Panc1 (cell line): ENCODE measurements around the gene NUCB2. TPM values are rescaled to one million over a fixed set of nuclear protein-coding genes. Genes with fewer than 3 reads are reported as not detected.

Experiments
- ATAC-seq: fragments of 200-7000 bp; cut with Tn5 transposase; 2 replicates; pipeline ENCODE4 v1.9.1; 2020; ENCODE audit warnings: mild to moderate bottlenecking, moderate library complexity
- BruUV-seq: library from RNA; stranded (reverse); fragments of 400-500 nt; replicated peaks from 2 replicates; lab custom pipeline; 2021; lab: Mats Ljungman, UMichigan
- CTCF ChIA-PET: fragments of 300-600 bp; sonication (Branson Sonifier 250); formaldehyde crosslinking; loops from one replicate; lab custom pipeline; 2022; ENCODE audit warnings: antibody characterized with exemption; lab: Charles Lee
- POLR2A ChIA-PET: fragments of 300-600 bp; sonication (Branson Sonifier 250); formaldehyde crosslinking; loops from one replicate; lab custom pipeline; 2022; ENCODE audit warnings: antibody characterized with exemption; lab: Charles Lee
- DNase-seq: peaks from one replicate; pipeline ENCODE4 v3.0.0-alpha.2; 2010; ENCODE audit warnings: low read depth, low spot score
- H3K27ac ChIP-seq: 2 replicates; pipeline ENCODE4 v1.5.1; 2011; ENCODE audit warnings: mild to moderate bottlenecking, low read length, inconsistent platforms
- H3K27me3 ChIP-seq: fragments of 200-500 bp; sonication (Bioruptor generic); 2 replicates; pipeline ENCODE4 v1.6.0; 2014; ENCODE audit warnings: low read length, inconsistent platforms; ENCODE audit not compliant: control insufficient read depth, insufficient read depth
- H3K36me3 ChIP-seq: fragments of 200-500 bp; sonication (Bioruptor generic); 2 replicates; pipeline ENCODE4 v1.5.1; 2014; ENCODE audit warnings: inconsistent platforms, mild to moderate bottlenecking, low read length, moderate library complexity; ENCODE audit not compliant: control insufficient read depth, insufficient read depth
- H3K4me1 ChIP-seq: 2 replicates; pipeline ENCODE4 v1.5.1; 2011; ENCODE audit warnings: inconsistent platforms, mild to moderate bottlenecking, low read length, moderate library complexity; ENCODE audit not compliant: control insufficient read depth, insufficient read depth
- H3K4me3 ChIP-seq, 2 experiments: 2 replicates each; pipeline ENCODE4 v1.5.1; 2011 to 2012; ENCODE audit warnings: low read depth in 2 of 2, low read length in 2 of 2, mild to moderate bottlenecking in 2 of 2, inconsistent platforms in 1 of 2, moderate library complexity in 1 of 2
- H3K9me3 ChIP-seq: fragments of 200-500 bp; sonication (Bioruptor generic); 2 replicates; pipeline ENCODE4 v1.5.1; 2014; ENCODE audit warnings: low read depth, mild to moderate bottlenecking, inconsistent platforms, low read length, moderate library complexity; ENCODE audit not compliant: control insufficient read depth, insufficient read depth
- CTCF ChIP-seq: fragments of 450-650 bp; IDR thresholded peaks from 2 replicates; pipeline ENCODE4 v1.5.1; 2017; ENCODE audit warnings: mild to moderate bottlenecking
- POLR2AphosphoS5 ChIP-seq: IDR thresholded peaks from 2 replicates; pipeline ENCODE4 v1.6.1; 2012; ENCODE audit warnings: mild to moderate bottlenecking, low read depth, low read length, moderate library complexity
- REST ChIP-seq, 2 experiments: IDR thresholded peaks; 2 replicates each; pipeline ENCODE4 v1.6.1; 2011 to 2012; ENCODE audit warnings: low read depth in 2 of 2, control low read depth in 1 of 2, low read length in 1 of 2, mild to moderate bottlenecking in 1 of 2, moderate library complexity in 1 of 2; ENCODE audit not compliant: insufficient read depth in 1 of 2
- SIN3A ChIP-seq: IDR thresholded peaks from 2 replicates; pipeline ENCODE4 v1.6.1; 2012; ENCODE audit warnings: low read depth, mild to moderate bottlenecking, low read length, moderate library complexity, borderline replicate concordance; ENCODE audit not compliant: insufficient read depth
- TCF7L2 ChIP-seq: IDR thresholded peaks from 2 replicates; pipeline ENCODE4 v1.6.1; 2011; ENCODE audit warnings: mild to moderate bottlenecking, low read depth, low read length, inconsistent platforms
- in situ Hi-C: cut with HindIII; loops from 2 replicates; pipeline ENCODE4 v1.10.0; 2016; ENCODE audit warnings: low sequenced_read_pairs, low pct_unique_long_range_greater_than_20kb
- intact Hi-C: fragments of 100-400 bp; cut with micrococcal nuclease; formaldehyde crosslinking; loops from one replicate; pipeline ENCODE4 v1.10.0; 2022; ENCODE audit not compliant: unreplicated experiment
- total RNA-seq: library from RNA; stranded (reverse); gene quantifications from one replicate; pipeline ENCODE4 v1.2.1, GENCODE V29; 2021; ENCODE audit not compliant: unreplicated experiment

NUCB2 gene
- total RNA-seq, 1 experiment from 2014 or later, result 62.2 TPM

- in situ Hi-C loops, result no loop called here
- no peaks in the 10 kb centered on the region for H3K27me3 ChIP-seq
- no peaks in the 10 kb centered on the region for H3K4me1 ChIP-seq
- intact Hi-C loops, result no loop called here
- H3K36me3 ChIP-seq, result no peaks in the 10 kb centered on the region
- no peak overlapping the region for H3K4me3 ChIP-seq
- no peaks in the 10 kb centered on the region for H3K9me3 ChIP-seq
- ATAC-seq, result no peak
- CTCF ChIA-PET, result no interaction called here
- POLR2A ChIA-PET, result interaction anchor here (0.7 kb wide), 1 partner anchor 111 kb away, joined by 4 read pairs; no protein-coding TSS in a partner anchor
- no peak for DNase-seq
- H3K27ac ChIP-seq, result no peak overlapping the region
- TF ChIP-seq TCF7L2, result no peak
- TF ChIP-seq CTCF, result no peak
- no peak for TF ChIP-seq POLR2AphosphoS5
- no peak for TF ChIP-seq SIN3A
- no peak for TF ChIP-seq REST (IDR thresholded peaks at IDR 0.05; ENCODE audit: insufficient read depth in 1 of 2, low read depth in 2 of 2, low read length in 1 of 2)
- no TSS peak for BruUV-seq
Observed at GRCh38 chr11:17252704-17253103, 23.8 kb upstream of the NUCB2 start.

GRCh38 chr11:17256512-17256911 is 20.0 kb upstream of the NUCB2 start:
- DNase-seq (no peak), ATAC-seq (peak; percentile 80)
- Histone ChIP-seq H3K27me3 (no peaks in the 10 kb centered on the region), H3K4me3 (no peak overlapping the region), H3K27ac (no peak overlapping the region), H3K36me3 (no peaks in the 10 kb centered on the region), H3K4me1 (no peaks in the 10 kb centered on the region), H3K9me3 (no peaks in the 10 kb centered on the region)
- ChIA-PET CTCF (no interaction called here), POLR2A (interaction anchor here (0.6 kb wide), 1 partner anchor 55 kb away, joined by 4 read pairs; no protein-coding TSS in a partner anchor)
- in situ Hi-C loops, result no loop called here
- TF ChIP-seq POLR2AphosphoS5, result no peak
- no peak for TF ChIP-seq TCF7L2
- TF ChIP-seq REST (IDR thresholded peaks at IDR 0.05; ENCODE audit: insufficient read depth in 1 of 2, low read depth in 2 of 2, low read length in 1 of 2), result no peak
- TF ChIP-seq CTCF, result no peak
- TF ChIP-seq SIN3A, result no peak
- intact Hi-C loops, result no loop called here
- no TSS peak for BruUV-seq
